RWPE2 (cell line): Measurements from ENCODE around the gene PSAPL1.

Experiments
- ATAC-seq: fragments of 200-7000 bp; cut with Tn5 transposase; 3 replicates; pipeline ENCODE4 v1.9.1; 2021; ENCODE audit warnings: low read depth
- DNase-seq: peaks from one replicate; pipeline ENCODE4 v3.0.0-alpha.2; 2020; ENCODE audit warnings: low spot score
- H3K27ac ChIP-seq: fragments of 450-650 bp; 2 replicates; pipeline ENCODE4 v1.5.1; 2017; ENCODE audit warnings: mild to moderate bottlenecking; ENCODE audit not compliant: poor library complexity, severe bottlenecking
- H3K27me3 ChIP-seq: fragments of 250-450 bp; sonication (Bioruptor Pico); 2 replicates; pipeline ENCODE4 v1.5.1; 2021; ENCODE audit warnings: mild to moderate bottlenecking, moderate library complexity; ENCODE audit not compliant: insufficient read depth, poor library complexity, severe bottlenecking
- H3K36me3 ChIP-seq: fragments of 250-450 bp; sonication (Bioruptor Pico); 2 replicates; pipeline ENCODE4 v1.5.1; 2020; ENCODE audit warnings: low read depth, mild to moderate bottlenecking, moderate library complexity
- H3K4me1 ChIP-seq: fragments of 250-450 bp; sonication (Bioruptor Pico); 2 replicates; pipeline ENCODE4 v1.5.1; 2021; ENCODE audit warnings: mild to moderate bottlenecking, moderate library complexity; ENCODE audit not compliant: insufficient read depth, poor library complexity, severe bottlenecking
- H3K4me3 ChIP-seq: fragments of 250-450 bp; sonication (Bioruptor Pico); 2 replicates; pipeline ENCODE4 v1.5.1; 2021; ENCODE audit warnings: mild to moderate bottlenecking, moderate library complexity; ENCODE audit not compliant: severe bottlenecking
- H3K9me3 ChIP-seq: fragments of 250-450 bp; sonication (Bioruptor Pico); 2 replicates; pipeline ENCODE4 v1.5.1; 2021; ENCODE audit warnings: mild to moderate bottlenecking, moderate library complexity; ENCODE audit not compliant: severe bottlenecking
- CTCF ChIP-seq: fragments of 450-650 bp; IDR thresholded peaks from one replicate; pipeline ENCODE4 v1.5.1; 2017; ENCODE audit warnings: mild to moderate bottlenecking, moderate library complexity; ENCODE audit not compliant: poor library complexity, severe bottlenecking

Gene PSAPL1

GRCh38 chr4:7466215-7466614 is 31.5 kb upstream of the PSAPL1 start:
- no peak for TF ChIP-seq CTCF
- H3K27ac ChIP-seq: no peak overlapping the region
- peaks cover 6% of the 10 kb centered on the region for H3K4me1 ChIP-seq
- H3K27me3 ChIP-seq: no peaks in the 10 kb centered on the region
- no peak for ATAC-seq
- no peaks in the 10 kb centered on the region for H3K9me3 ChIP-seq
- no peaks in the 10 kb centered on the region for H3K36me3 ChIP-seq
- H3K4me3 ChIP-seq: no peak overlapping the region
- no peak for DNase-seq

DNA sequence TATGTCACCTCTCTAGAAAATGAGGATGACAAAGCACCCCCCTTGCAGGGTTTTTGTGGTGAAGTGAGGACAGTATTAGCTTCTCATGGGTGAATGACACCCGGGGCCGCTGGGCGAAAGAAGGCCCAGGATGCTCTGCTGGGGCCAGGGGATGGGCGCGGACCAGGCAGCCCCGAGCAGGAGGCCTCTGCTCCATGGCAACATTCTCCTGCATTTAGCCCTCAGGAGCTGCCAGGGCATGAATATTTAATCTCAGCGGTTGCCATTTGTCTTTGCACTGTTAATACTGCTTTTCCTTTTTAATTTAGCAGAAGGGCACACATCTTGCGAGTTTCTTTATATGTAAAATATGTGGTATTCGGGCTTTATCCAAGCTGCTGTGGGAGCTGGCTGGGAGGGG is 30.3 kb upstream of the PSAPL1 start:
- H3K27me3 ChIP-seq: no peaks in the 10 kb centered on the region
- H3K27ac ChIP-seq: no peak overlapping the region
- ATAC-seq (no peak), DNase-seq (no peak)
- H3K4me3 ChIP-seq: no peak overlapping the region
- no peak for TF ChIP-seq CTCF
- H3K36me3 ChIP-seq: no peaks in the 10 kb centered on the region
- H3K9me3 ChIP-seq: no peaks in the 10 kb centered on the region
- peaks cover 6% of the 10 kb centered on the region for H3K4me1 ChIP-seq

GRCh38 chr4:7464259-7464655 is 29.5 kb upstream of the PSAPL1 start:
- H3K4me3 ChIP-seq: no peak overlapping the region
- H3K9me3 ChIP-seq: no peaks in the 10 kb centered on the region
- H3K36me3 ChIP-seq: no peaks in the 10 kb centered on the region
- DNase-seq (no peak), ATAC-seq (no peak)
- no peak for TF ChIP-seq CTCF
- H3K27me3 ChIP-seq: no peaks in the 10 kb centered on the region
- H3K4me1 ChIP-seq: peaks cover 6% of the 10 kb centered on the region
- H3K27ac ChIP-seq: no peak overlapping the region

DNA sequence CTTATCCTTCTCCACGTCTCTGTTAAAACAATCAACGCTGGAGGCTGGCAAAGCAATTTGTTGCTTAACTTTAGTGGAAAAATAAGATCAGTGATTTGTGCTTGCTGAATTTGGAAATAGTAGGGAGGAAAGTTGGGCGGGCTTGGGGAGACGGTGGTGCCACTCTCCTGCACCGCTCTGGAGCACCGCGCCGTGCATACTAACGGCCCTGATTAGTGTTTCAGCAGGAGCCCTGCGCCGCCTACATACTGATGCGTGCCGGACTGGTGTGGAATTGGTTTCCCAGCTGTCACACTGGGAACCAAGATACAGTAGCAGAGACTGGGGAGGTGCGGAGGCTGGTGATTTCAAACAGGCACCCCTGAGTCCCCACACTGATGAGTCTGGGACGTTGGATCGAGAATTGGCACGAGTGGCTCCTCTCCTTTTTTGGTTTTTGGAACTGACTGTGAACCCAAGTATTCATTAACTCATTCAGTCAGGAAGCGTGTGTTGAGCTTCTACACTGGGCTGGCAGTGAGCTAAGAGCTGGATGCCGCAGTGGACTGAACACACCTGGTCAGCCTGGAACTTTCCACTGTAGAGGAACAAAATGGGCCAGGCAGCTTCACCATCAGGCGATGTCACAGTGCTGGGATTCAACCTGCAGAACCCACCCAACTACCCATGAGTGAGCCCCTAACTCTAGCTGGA is 29.0 kb upstream of the PSAPL1 start:
- Histone ChIP-seq H3K27me3 (no peaks in the 10 kb centered on the region), H3K27ac (no peak overlapping the region), H3K36me3 (no peaks in the 10 kb centered on the region), H3K4me3 (no peak overlapping the region), H3K9me3 (no peaks in the 10 kb centered on the region), H3K4me1 (peaks cover 6% of the 10 kb centered on the region)
- no peak for TF ChIP-seq CTCF
- DNase-seq (no peak), ATAC-seq (no peak)

DNA sequence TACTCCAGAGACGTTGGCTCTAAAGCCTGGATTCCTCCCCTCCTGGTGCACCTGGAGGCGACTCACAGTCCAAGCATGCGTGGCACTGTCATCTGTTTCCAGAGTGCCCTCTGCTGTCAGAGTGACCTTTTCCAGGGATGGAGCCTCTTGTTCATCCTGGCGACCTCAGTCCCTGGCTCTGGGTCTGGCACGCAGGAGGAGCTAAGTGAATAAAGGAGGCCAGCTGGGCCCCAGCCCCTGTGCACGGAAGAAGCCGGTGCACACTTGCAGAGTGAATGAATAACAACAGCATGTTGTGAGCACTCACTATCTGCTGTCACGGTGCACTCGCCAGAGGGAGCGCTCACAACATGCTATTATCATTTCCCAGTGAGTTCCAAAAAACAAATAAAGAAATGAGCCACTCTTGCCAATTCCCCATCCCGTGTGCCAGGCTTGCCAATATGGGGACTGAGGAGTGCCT is 27.8 kb upstream of the PSAPL1 start:
- Histone ChIP-seq H3K4me1 (peaks cover 6% of the 10 kb centered on the region), H3K27ac (no peak overlapping the region), H3K36me3 (no peaks in the 10 kb centered on the region), H3K27me3 (no peaks in the 10 kb centered on the region), H3K4me3 (no peak overlapping the region), H3K9me3 (no peaks in the 10 kb centered on the region)
- DNase-seq (no peak), ATAC-seq (peak; percentile 92)
- peak; percentile 80 for TF ChIP-seq CTCF
